Measurements from ENCODE around the gene STK11. TPM values are rescaled to one million over a fixed set of nuclear protein-coding genes. Genes with fewer than 3 reads are reported as not detected.
A peak's percentile ranks its signal among the peaks of the same experiment; 100 is the strongest.

Gene STK11
- polyA plus RNA-seq, 1 of the 3 experiments (the other 2 are of a cell fraction): 55.5 TPM

DNA sequence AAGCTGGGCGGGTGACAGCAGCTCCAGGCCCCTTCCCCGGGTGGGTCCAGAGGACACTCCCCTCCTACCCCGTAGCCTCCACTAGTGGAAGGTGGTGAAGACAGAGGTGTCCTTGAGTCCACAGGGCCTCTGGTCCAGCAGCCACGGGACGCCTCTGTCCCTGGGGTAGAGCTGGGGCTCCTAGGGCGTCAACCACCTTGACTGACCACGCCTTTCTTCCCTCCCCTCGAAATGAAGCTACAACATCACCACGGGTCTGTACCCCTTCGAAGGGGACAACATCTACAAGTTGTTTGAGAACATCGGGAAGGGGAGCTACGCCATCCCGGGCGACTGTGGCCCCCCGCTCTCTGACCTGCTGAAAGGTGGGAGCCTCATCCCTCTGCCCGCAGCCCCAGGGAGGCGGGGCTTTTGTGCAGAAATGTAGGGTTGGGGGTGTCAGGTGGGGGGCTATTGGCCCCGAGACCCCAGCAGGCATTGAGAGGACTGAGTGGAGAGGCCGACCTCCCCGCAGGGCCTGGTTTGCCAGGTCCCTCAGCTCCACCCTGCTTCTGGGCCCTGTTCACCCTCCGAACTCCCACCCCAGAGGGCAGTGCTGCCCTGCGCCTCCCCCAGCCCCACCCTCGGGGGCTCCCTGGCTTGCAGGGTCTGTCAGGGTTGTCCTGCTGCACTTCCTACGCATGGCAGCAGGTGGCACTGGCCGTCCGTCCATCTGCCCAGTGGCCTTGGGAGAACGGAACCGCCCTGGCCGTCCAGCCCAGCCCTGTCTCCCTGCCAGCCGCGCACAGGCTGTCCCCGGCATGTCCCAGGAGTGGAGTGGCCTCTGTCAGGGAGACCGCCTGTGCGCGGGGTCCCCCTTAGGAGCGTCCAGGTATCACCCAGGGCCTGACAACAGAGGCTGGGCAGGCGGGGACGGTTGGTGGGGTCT lies 15.7 kb downstream of the STK11 start:
- H3K4me3 ChIP-seq (ENCODE audit: low read depth in 2 of 2, low read length in 1 of 2): no peak overlapping the region
- no peaks in the 10 kb centered on the region for H3K9me3 ChIP-seq
- 93% methylated on average over 5 of the region's 38 CpGs for WGBS (ENCODE audit: low lambda C conversion rate)
- no peak overlapping the region; a peak in 1 of 4 replicates for H3K27ac ChIP-seq (ENCODE audit: low read depth in 2 of 2, low read length in 1 of 2)
- peak; percentile 91 for DNase-seq
- POLR2A ChIA-PET: interaction anchor here (1.0 kb wide), 1 partner anchor 17 kb away, joined by 3 read pairs; no protein-coding TSS in a partner anchor
- no peak overlapping the region for H3K9ac ChIP-seq
- H3K9me2 ChIP-seq: no peaks in the 10 kb centered on the region
- H2AFZ ChIP-seq (ENCODE audit: low read depth): no peak overlapping the region
- no peaks in the 10 kb centered on the region for H3K27me3 ChIP-seq (ENCODE audit: insufficient read depth)
- peaks cover 5 to 7% of the 10 kb centered on the region in 2 experiments; a peak in 2 of 4 replicates for H3K4me1 ChIP-seq (ENCODE audit: control insufficient read depth in 1 of 2, insufficient read depth in 2 of 2, low read depth in 1 of 2, low read length in 1 of 2)
- H3K4me2 ChIP-seq: no peak overlapping the region
- peaks cover 0 to 35% of the 10 kb centered on the region in 2 experiments for H3K36me3 ChIP-seq (replicated peaks in 1 of 2; ENCODE audit: control insufficient read depth in 1 of 2, insufficient read depth in 2 of 2, low read length in 1 of 2)
- CTCF ChIA-PET: interaction anchor here (0.8 to 7.0 kb wide), 23 partner anchors 11 to 421 kb away, joined by 3 to 82 read pairs (median 5); partner anchors contain the start of genes ATP5F1D, CBARP and CIRBP
- peaks cover 11% of the 10 kb centered on the region for H3F3A ChIP-seq (replicated peaks; ENCODE audit: insufficient read depth)
- TF ChIP-seq SMC3 (IDR thresholded peaks at IDR 0.05; ENCODE audit: low read depth, low read length) (peak; percentile 71), PBX3 (IDR thresholded peaks at IDR 0.05) (no peak), CTCF (IDR thresholded peaks at IDR 0.05) (peak; percentile 57), JUND (IDR thresholded peaks at IDR 0.05) (no peak), RAD21 (IDR thresholded peaks at IDR 0.05; ENCODE audit: low read length) (peak; percentile 78)
- H3K79me2 ChIP-seq (ENCODE audit: insufficient read depth): peaks cover 45% of the 10 kb centered on the region
- H4K20me1 ChIP-seq (ENCODE audit: insufficient read depth): peaks cover 22% of the 10 kb centered on the region; the same call in 1 of the 2 replicates

- no peaks in the 10 kb centered on the region for H3K27me3 ChIP-seq (ENCODE audit: insufficient read depth)
- 80% methylated on average over 1 of the region's 22 CpGs for WGBS (ENCODE audit: low lambda C conversion rate)
- no peak for DNase-seq
- no peak for TF ChIP-seq GATA2 (CRISPR knock-in tag; IDR thresholded peaks at IDR 0.05)
- TF ChIP-seq CHD2 (IDR thresholded peaks at IDR 0.05; ENCODE audit: low read length, partially characterized antibody): no peak
- no peak for TF ChIP-seq TCF12 (IDR thresholded peaks at IDR 0.05)
- TF ChIP-seq ELF1 (IDR thresholded peaks at IDR 0.05): no peak
- TF ChIP-seq POLR2AphosphoS5 (IDR thresholded peaks at IDR 0.05; ENCODE audit: low read depth, low read length): no peak
- no peak for TF ChIP-seq NFIC (IDR thresholded peaks at IDR 0.05; ENCODE audit: borderline replicate concordance)
- TF ChIP-seq TAF1 (IDR thresholded peaks at IDR 0.05; ENCODE audit: borderline replicate concordance, low read depth, low read length): no peak
- TF ChIP-seq FOXM1 (IDR thresholded peaks at IDR 0.05; ENCODE audit: low read depth): no peak
- TF ChIP-seq FOXJ3 (CRISPR knock-in tag; IDR thresholded peaks at IDR 0.05): no peak
- TF ChIP-seq PBX3 (IDR thresholded peaks at IDR 0.05): no peak
- TF ChIP-seq, protein P1, sequence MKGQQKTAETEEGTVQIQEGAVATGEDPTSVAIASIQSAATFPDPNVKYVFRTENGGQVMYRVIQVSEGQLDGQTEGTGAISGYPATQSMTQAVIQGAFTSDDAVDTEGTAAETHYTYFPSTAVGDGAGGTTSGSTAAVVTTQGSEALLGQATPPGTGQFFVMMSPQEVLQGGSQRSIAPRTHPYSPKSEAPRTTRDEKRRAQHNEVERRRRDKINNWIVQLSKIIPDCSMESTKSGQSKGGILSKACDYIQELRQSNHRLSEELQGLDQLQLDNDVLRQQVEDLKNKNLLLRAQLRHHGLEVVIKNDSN (IDR thresholded peaks at IDR 0.05; ENCODE audit: borderline replicate concordance, low read depth): no peak
- no peak for TF ChIP-seq USF2 (IDR thresholded peaks at IDR 0.05; ENCODE audit: borderline replicate concordance, low read depth, low read length)
- TF ChIP-seq, protein P2, sequence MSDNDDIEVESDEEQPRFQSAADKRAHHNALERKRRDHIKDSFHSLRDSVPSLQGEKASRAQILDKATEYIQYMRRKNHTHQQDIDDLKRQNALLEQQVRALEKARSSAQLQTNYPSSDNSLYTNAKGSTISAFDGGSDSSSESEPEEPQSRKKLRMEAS (IDR thresholded peaks at IDR 0.05; ENCODE audit: low read depth): no peak
- no peak for TF ChIP-seq MEF2A (IDR thresholded peaks at IDR 0.05; ENCODE audit: borderline replicate concordance, low read depth)
These were observed 16.3 kb downstream of the STK11 start for GRCh38 chr19:1221904-1222255.

More at GRCh38 chr19:1221904-1222255, 16.3 kb downstream of the STK11 start:
- H3K27ac ChIP-seq (ENCODE audit: low read depth in 2 of 2, low read length in 1 of 2): no peak overlapping the region; a peak in 1 of 4 replicates
- H3K9me2 ChIP-seq: no peaks in the 10 kb centered on the region
- peaks cover 0 to 40% of the 10 kb centered on the region in 2 experiments for H3K36me3 ChIP-seq (replicated peaks in 1 of 2; ENCODE audit: control insufficient read depth in 1 of 2, insufficient read depth in 2 of 2, low read length in 1 of 2)
- H2AFZ ChIP-seq (ENCODE audit: low read depth): no peak overlapping the region
- H4K20me1 ChIP-seq (ENCODE audit: insufficient read depth): peaks cover 22% of the 10 kb centered on the region; the same call in 1 of the 2 replicates
- H3K4me2 ChIP-seq: no peak overlapping the region
- H3K9ac ChIP-seq: no peak overlapping the region
- CTCF ChIA-PET: interaction anchor here (0.9 to 7.0 kb wide), 17 partner anchors 8 to 267 kb away, joined by 3 to 82 read pairs (median 7); partner anchors contain the start of genes ATP5F1D, CBARP and CIRBP
- POLR2A ChIA-PET: interaction anchor here (1.2 kb wide), 1 partner anchor 47 kb away, joined by 3 read pairs; no protein-coding TSS in a partner anchor
- H3F3A ChIP-seq (replicated peaks; ENCODE audit: insufficient read depth): peaks cover 6% of the 10 kb centered on the region
- peaks cover 38% of the 10 kb centered on the region for H3K79me2 ChIP-seq (ENCODE audit: insufficient read depth)
- H3K9me3 ChIP-seq: no peaks in the 10 kb centered on the region
- peaks cover under 1 to 5% of the 10 kb centered on the region in 2 experiments; a peak in 1 of 4 replicates for H3K4me1 ChIP-seq (ENCODE audit: control insufficient read depth in 1 of 2, insufficient read depth in 2 of 2, low read depth in 1 of 2, low read length in 1 of 2)
- no peak overlapping the region for H3K4me3 ChIP-seq (ENCODE audit: low read depth in 2 of 2, low read length in 1 of 2)

Measured in SK-N-SH (cell line).